HG03378 (cell line): ENCODE measurements around the gene TFR2.

Experiments
- ATAC-seq: cut with Tn5 transposase; IDR thresholded peaks from one replicate; pipeline ENCODE4 v1.9.1; 2021; ENCODE audit warnings: mild to moderate bottlenecking, moderate library complexity; ENCODE audit not compliant: unreplicated experiment

TFR2 gene

DNA sequence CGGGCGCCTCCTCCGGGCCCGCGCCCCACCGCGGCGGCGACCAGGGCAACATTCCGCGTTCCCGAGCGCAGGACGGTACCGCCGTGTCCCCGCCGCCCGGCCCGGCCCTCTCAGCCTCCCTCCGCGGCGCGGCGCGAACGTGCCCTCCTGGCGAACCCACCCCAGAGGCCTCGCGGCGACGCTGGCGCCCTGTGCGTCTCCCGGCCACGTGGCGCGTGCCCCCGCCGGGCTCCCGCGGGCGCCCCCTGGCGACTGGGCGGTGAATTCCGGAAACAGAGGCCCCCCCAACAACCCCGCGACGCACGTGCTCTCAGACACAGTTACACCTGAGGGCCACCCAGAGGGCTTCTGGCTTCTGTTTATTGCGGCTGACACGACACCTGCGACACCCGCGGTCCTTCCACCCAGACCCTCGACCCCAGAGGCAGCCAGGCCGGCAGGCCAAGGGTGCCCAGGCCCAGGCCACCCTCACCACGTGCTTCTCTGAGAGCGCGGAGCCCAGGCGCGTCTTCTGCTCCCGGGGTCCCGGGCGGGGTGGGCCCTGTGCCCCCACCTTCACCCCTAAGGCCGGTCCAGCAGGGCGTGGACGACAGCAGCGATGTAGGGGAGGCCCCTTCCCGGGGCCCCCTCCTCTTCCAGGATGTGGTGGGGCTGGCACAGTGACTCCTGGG lies 67.5 kb downstream of the TFR2 start, which contains the start of gene SAP25:
TSS of gene SAP25 (minus strand) at position 210 of the 671 bp plus-strand sequence. CDS start at position 52, 158 bp downstream.
- ATAC-seq: no peak

GRCh38 chr7:100572949-100573675 lies 68.2 kb downstream of the TFR2 start:
- ATAC-seq: no peak

- no peak for ATAC-seq
Observed at GRCh38 chr7:100572281-100572948, 68.9 kb downstream of the TFR2 start.

DNA sequence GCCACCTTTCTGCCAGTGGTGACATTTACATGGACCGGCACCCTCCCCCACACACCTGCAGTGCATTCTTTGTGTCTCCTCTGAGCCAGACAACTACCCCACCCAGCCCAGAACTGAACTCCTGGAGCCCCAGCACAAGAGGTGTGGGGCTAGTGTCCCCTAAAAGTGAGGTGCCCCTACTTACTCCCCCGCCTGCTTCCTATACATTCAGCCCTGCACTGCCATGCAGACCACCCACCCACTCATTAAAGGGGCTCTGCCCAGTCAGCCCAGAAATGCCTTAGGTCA lies 69.6 kb downstream of the TFR2 start:
- ATAC-seq: no peak

DNA sequence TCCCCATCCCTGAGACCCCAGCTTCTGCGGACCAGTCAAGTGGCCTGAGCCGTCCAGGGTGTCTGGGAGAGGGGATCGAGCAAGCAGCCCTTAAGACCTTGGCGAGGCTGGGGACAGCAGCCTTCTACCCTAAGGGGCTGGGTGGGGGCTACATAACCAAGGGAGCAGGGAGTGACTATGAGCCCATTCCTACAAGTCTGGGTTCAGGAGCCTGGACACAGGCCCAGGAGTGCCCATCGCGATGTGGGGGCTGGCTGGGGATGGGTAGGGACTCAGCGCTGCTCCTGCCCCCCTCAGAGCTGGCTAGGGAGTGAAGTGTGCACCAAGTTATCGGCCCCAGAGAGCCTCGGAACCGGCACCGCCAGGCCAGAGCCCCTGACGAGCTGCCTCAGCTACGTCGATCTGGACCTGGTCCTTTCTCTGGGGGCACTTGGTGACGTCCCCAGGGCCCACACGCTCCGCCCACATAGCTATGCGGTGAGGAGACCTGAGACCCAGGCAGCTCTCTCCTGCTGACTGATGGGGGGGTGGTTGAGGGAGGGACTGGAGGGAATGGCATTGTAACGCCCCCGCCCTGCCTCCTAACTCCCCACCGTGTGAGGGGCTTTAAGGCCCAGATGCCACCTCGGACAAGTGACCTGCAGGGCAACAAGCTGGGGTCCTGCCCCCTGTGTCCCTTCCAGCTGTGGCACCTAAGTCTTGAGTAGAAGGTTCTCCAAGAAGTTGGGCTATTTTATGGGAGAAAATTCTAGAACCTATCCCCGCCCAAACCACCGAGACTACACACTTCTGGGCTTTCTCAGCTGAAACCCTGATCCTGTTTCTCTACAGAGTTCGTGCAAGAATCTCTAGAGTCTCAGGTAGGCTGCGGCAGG lies 70.2 kb downstream of the TFR2 start:
- ATAC-seq: no peak
